Adrenal gland (tissue), 12 donors: ENCODE measurements around the gene RPL3. TPM values are rescaled to one million over a fixed set of nuclear protein-coding genes. Genes with fewer than 3 reads are reported as not detected.
A peak's percentile ranks its signal among the peaks of the same experiment; 100 is the strongest.

ENCODE experiments used
- DNase-seq, 7 donors: peaks; one replicate each; pipeline ENCODE4 v3.0.0-alpha.2; 2019 to 2020
- H3K27ac ChIP-seq, 5 donors: fragments of 200-600 bp; sonication (generic) in 4 of 5; 1 replicate in 3 of 5; 2 replicates in 2 of 5; pipeline versions ENCODE4 v1.5.1 to v1.8.0; 2016 to 2020; ENCODE audit warnings: mild to moderate bottlenecking in 1 of 5
- H3K27me3 ChIP-seq: fragments of 200-600 bp; 2 replicates; pipeline ENCODE4 v1.8.0; 2021
- H3K36me3 ChIP-seq, 2 donors: fragments of 200-600 bp; replicated peaks in 1 of 2; 1 replicate in 1 of 2; 2 replicates in 1 of 2; pipeline versions ENCODE4 v1.5.1 to v1.8.0; 2018 to 2022
- H3K4me1 ChIP-seq, 2 donors: fragments of 200-600 bp; replicated peaks in 1 of 2; 1 replicate in 1 of 2; 2 replicates in 1 of 2; pipeline versions ENCODE4 v1.5.1 to v1.8.0; 2018 to 2021
- H3K4me3 ChIP-seq, 4 donors: fragments of 200-600 bp; sonication (generic) in 3 of 4; one replicate each; pipeline ENCODE4 v1.5.1; 2016 to 2018
- H3K9me3 ChIP-seq, 3 donors: fragments of 200-600 bp; sonication (generic) in 1 of 3; replicated peaks in 1 of 3; 1 replicate in 2 of 3; 2 replicates in 1 of 3; pipeline versions ENCODE4 v1.5.1 to v1.8.0; 2016 to 2021
- CTCF ChIP-seq, 6 experiments: fragments of 450-650 bp in 4 of 6; fragments of 200-600 bp in 2 of 6; sonication (generic) in 1 of 6; IDR thresholded peaks; 1 replicate in 5 of 6; 2 replicates in 1 of 6; pipeline versions ENCODE4 v1.5.1 to v1.8.0; 2016 to 2021; ENCODE audit warnings: antibody characterized with exemption in 6 of 6, mild to moderate bottlenecking in 2 of 6, moderate library complexity in 1 of 6
- POLR2A ChIP-seq, 2 donors: fragments of 450-650 bp; IDR thresholded peaks; one replicate each; pipeline ENCODE4 v1.6.1; 2017; ENCODE audit warnings: antibody characterized with exemption in 2 of 2, mild to moderate bottlenecking in 2 of 2, moderate library complexity in 1 of 2
- WGBS, 4 donors: extraction: QIAGEN DNeasy Blood & Tissue Kit in 2 of 4; methylation state at CpG; one replicate each; pipeline versions ENCODE4 v1.1.5 to v1.1.7; 2013 to 2017; 5-methylcytosine and 5-hydroxymethylcytosine counted together
- intact Hi-C, 2 donors: fragments of 100-400 bp; cut with DNase I; formaldehyde crosslinking; loops; one replicate each; pipeline versions ENCODE4 v1.14.1 to v1.15.0; 2022 to 2023
- polyA plus RNA-seq, 3 donors: library from polyadenylated mRNA; stranded (reverse); fragments of 200-250 nt in 2 of 3; fragments of 350-450 nt in 1 of 3; fragmentation: Illumina TruSeq in 1 of 3; extraction: RNeasy Lipid Tissue Mini Kit (QIAGEN cat#74804) in 1 of 3; gene quantifications; one replicate each; pipeline ENCODE4 v1.2.3, GENCODE V29; 2013 to 2014
- total RNA-seq, 9 donors: library from RNA; depleted of rRNA in 4 of 9; stranded (reverse); fragments of >200 nt in 4 of 9; fragments of 120-200 nt in 1 of 9; fragmentation: NEBNext Ultra II Directional in 1 of 9; extraction: Animal tissue kit (Norgen Biotek cat#: 25700) in 1 of 9; gene quantifications; one replicate each; pipeline versions ENCODE4 v1.1.0 to v1.2.4, GENCODE V29; 2013 to 2023
- donor health status: healthy with polysubstance abuse.
- donor health status: Bipolar disorder and iron deficiency.
- donor health status: DM: yes; HTN: yes; CAD: no.
- donor health status: DM: no; HTN: no; CAD: no.
- donor health status: DM: no; HTN: no; CAD: no.
- donor health status: DM: yes; HTN: yes; CAD: no.

RPL3 gene
- total and polyA plus RNA-seq, 12 donors, result 1,374 to 2,713 (median 1,954) TPM

GRCh38 chr22:39316440-39317083 is 2.9 kb downstream of the RPL3 start:
- H3K9me3 ChIP-seq, result no peaks in the 10 kb centered on the region
- 24 to 47% (median 29%) methylated on average over 10 to 17 of the region's 17 CpGs for WGBS, 4 donors
- H3K4me1 ChIP-seq, result peaks cover 55 to 56% of the 10 kb centered on the region in 2 donors
- intact Hi-C loops, result loop anchor here (2.0 to 10.0 kb wide), 2 partner anchors 142 to 312 kb away; no protein-coding TSS in a partner anchor
- TF ChIP-seq POLR2A (IDR thresholded peaks at IDR 0.05), result no peak
- peak; percentile 75 to 93 (median 89) for TF ChIP-seq CTCF (IDR thresholded peaks at IDR 0.05)
- H3K27me3 ChIP-seq, result no peaks in the 10 kb centered on the region
- H3K4me3 ChIP-seq, result peak overlapping the region in 1 of 4 donors; percentile 73
- peaks cover 0 to 66% of the 10 kb centered on the region in 2 donors for H3K36me3 ChIP-seq
- H3K27ac ChIP-seq, result peak overlapping the region; percentile 22 to 99 (median 98)
- peak; percentile 84 to 93 (median 87) for DNase-seq

GRCh38 chr22:39315389-39315788 is 4.0 kb downstream of the RPL3 start:
- Histone ChIP-seq H3K4me1 (peaks cover 55 to 56% of the 10 kb centered on the region in 2 donors), H3K27ac (peak overlapping the region; percentile 22 to 99 (median 98)), H3K4me3 (no peak overlapping the region), H3K27me3 (no peaks in the 10 kb centered on the region), H3K36me3 (peaks cover 0 to 68% of the 10 kb centered on the region in 2 donors), H3K9me3 (no peaks in the 10 kb centered on the region)
- 49 to 70% (median 50%) methylated on average over 7 to 13 of the region's 13 CpGs for WGBS, 4 donors
- intact Hi-C loops, result loop anchor here in 1 of 2 donors (10.0 kb wide), 1 partner anchor 311 kb away; no protein-coding TSS in a partner anchor
- peak in 6 of 7 donors; percentile 73 to 86 (median 78) for DNase-seq
- no peak for TF ChIP-seq CTCF (IDR thresholded peaks at IDR 0.05)
- TF ChIP-seq POLR2A (IDR thresholded peaks at IDR 0.05), result peak in 1 of 2 donors; percentile 14

GRCh38 chr22:39314251-39314971 is 5.0 kb downstream of the RPL3 start:
- no peak overlapping the region for H3K4me3 ChIP-seq
- peak overlapping the region; percentile 30 to 99 (median 98) for H3K27ac ChIP-seq
- peaks cover 0 to 68% of the 10 kb centered on the region in 2 donors for H3K36me3 ChIP-seq
- peak; percentile 60 to 93 (median 91) for DNase-seq
- no peaks in the 10 kb centered on the region for H3K27me3 ChIP-seq
- intact Hi-C loops, result loop anchor here in 1 of 2 donors (10.0 kb wide), 1 partner anchor 310 kb away; no protein-coding TSS in a partner anchor
- H3K4me1 ChIP-seq, result peaks cover 56 to 59% of the 10 kb centered on the region in 2 donors
- no peaks in the 10 kb centered on the region for H3K9me3 ChIP-seq
- TF ChIP-seq POLR2A (IDR thresholded peaks at IDR 0.05), result peak in 1 of 2 donors; percentile 37
- TF ChIP-seq CTCF (IDR thresholded peaks at IDR 0.05), result peak; percentile 21 to 56 (median 48)
- WGBS, 4 donors, result 58 to 70% (median 60%) methylated on average over 8 to 14 of the region's 14 CpGs
